ENCODE results near the gene THRB. TPM values are rescaled to one million over a fixed set of nuclear protein-coding genes. Genes with fewer than 3 reads are reported as not detected.

Gene THRB
- total RNA-seq, 1 experiment from 2014 or later: 9.7 TPM

- Histone ChIP-seq H3K36me3 (ENCODE audit: low read depth) (no peaks in the 10 kb centered on the region), H3K4me2 (no peak overlapping the region; the same call in 1 of the 2 replicates), H3K9me2 (ENCODE audit: insufficient read depth) (0 out of 2 replicates have a peak, but pooled peaks cover under 1% of the 10 kb centered on the region), H3K27ac (no peak overlapping the region), H4K20me1 (ENCODE audit: insufficient read depth) (no peaks in the 10 kb centered on the region), H3K4me1 (replicated peaks; ENCODE audit: insufficient read depth) (peaks cover 32% of the 10 kb centered on the region), H3K4me3 (no peak overlapping the region), H3K9me3 (ENCODE audit: insufficient read depth, low read depth) (no peaks in the 10 kb centered on the region), H2AFZ (no peak overlapping the region), H3K79me2 (ENCODE audit: low read depth) (0 out of 2 replicates have a peak, but pooled peaks cover under 1% of the 10 kb centered on the region), H3K27me3 (ENCODE audit: insufficient read depth, low read depth) (no peaks in the 10 kb centered on the region), H3F3A (ENCODE audit: insufficient read depth, low read depth) (peaks cover 5% of the 10 kb centered on the region; the same call in 1 of the 2 replicates)
- ChIA-PET POLR2A (ENCODE audit: unreplicated experiment) (interaction anchor here (0.7 kb wide), 1 partner anchor 437 kb away, joined by 5 read pairs; no protein-coding TSS in a partner anchor), CTCF (no interaction called here)
- intact Hi-C loops (cut with micrococcal nuclease; ENCODE audit: unreplicated experiment): no loop called here
- DNase-seq: no peak
- no peak for TF ChIP-seq CTCF (conservative IDR thresholded peaks at IDR 0.05)
- no peak for TF ChIP-seq EZH2 (IDR thresholded peaks at IDR 0.05; ENCODE audit: low read depth)
- BruUV-seq (replicated peaks): no TSS peak
These were observed 106.5 kb downstream of the THRB start for GRCh38 chr3:24388159-24388558.

GRCh38 chr3:24387493-24387892 is 107.2 kb downstream of the THRB start:
- Histone ChIP-seq H3F3A (ENCODE audit: insufficient read depth, low read depth) (peaks cover 5% of the 10 kb centered on the region; the same call in 1 of the 2 replicates), H3K27ac (no peak overlapping the region), H4K20me1 (ENCODE audit: insufficient read depth) (no peaks in the 10 kb centered on the region), H3K27me3 (ENCODE audit: insufficient read depth, low read depth) (no peaks in the 10 kb centered on the region), H3K79me2 (ENCODE audit: low read depth) (peaks cover 4% of the 10 kb centered on the region; the same call in 1 of the 2 replicates), H3K36me3 (ENCODE audit: low read depth) (no peaks in the 10 kb centered on the region), H3K9me2 (ENCODE audit: insufficient read depth) (0 out of 2 replicates have a peak, but pooled peaks cover 6% of the 10 kb centered on the region), H3K4me2 (no peak overlapping the region), H3K4me1 (replicated peaks; ENCODE audit: insufficient read depth) (peaks cover 32% of the 10 kb centered on the region), H3K9me3 (ENCODE audit: insufficient read depth, low read depth) (no peaks in the 10 kb centered on the region), H2AFZ (no peak overlapping the region), H3K4me3 (no peak overlapping the region)
- BruUV-seq (replicated peaks): no TSS peak
- intact Hi-C loops (cut with micrococcal nuclease; ENCODE audit: unreplicated experiment): no loop called here
- ChIA-PET CTCF (no interaction called here), POLR2A (ENCODE audit: unreplicated experiment) (interaction anchor here (0.7 kb wide), 1 partner anchor 437 kb away, joined by 5 read pairs; no protein-coding TSS in a partner anchor)
- DNase-seq: no peak
- no peak for TF ChIP-seq EZH2 (IDR thresholded peaks at IDR 0.05; ENCODE audit: low read depth)
- no peak for TF ChIP-seq CTCF (conservative IDR thresholded peaks at IDR 0.05)

GRCh38 chr3:24387000-24387399 is 107.7 kb downstream of the THRB start:
- Histone ChIP-seq H4K20me1 (ENCODE audit: insufficient read depth) (no peaks in the 10 kb centered on the region), H3K4me1 (replicated peaks; ENCODE audit: insufficient read depth) (peaks cover 32% of the 10 kb centered on the region), H3K9me3 (ENCODE audit: insufficient read depth, low read depth) (no peaks in the 10 kb centered on the region), H3K4me3 (no peak overlapping the region), H3K36me3 (ENCODE audit: low read depth) (no peaks in the 10 kb centered on the region), H3F3A (ENCODE audit: insufficient read depth, low read depth) (peaks cover 5% of the 10 kb centered on the region; the same call in 1 of the 2 replicates), H3K4me2 (no peak overlapping the region), H3K27me3 (ENCODE audit: insufficient read depth, low read depth) (no peaks in the 10 kb centered on the region), H3K9me2 (ENCODE audit: insufficient read depth) (0 out of 2 replicates have a peak, but pooled peaks cover 6% of the 10 kb centered on the region), H3K27ac (no peak overlapping the region), H2AFZ (no peak overlapping the region), H3K79me2 (ENCODE audit: low read depth) (peaks cover 4% of the 10 kb centered on the region; the same call in 1 of the 2 replicates)
- POLR2A ChIA-PET (ENCODE audit: unreplicated experiment): no interaction called here
- TF ChIP-seq EZH2 (IDR thresholded peaks at IDR 0.05; ENCODE audit: low read depth): no peak
- intact Hi-C loops (cut with micrococcal nuclease; ENCODE audit: unreplicated experiment): no loop called here
- CTCF ChIA-PET: no interaction called here
- BruUV-seq (replicated peaks): no TSS peak
- no peak for DNase-seq

- H3K27ac ChIP-seq: no peak overlapping the region
- H3K9me2 ChIP-seq (ENCODE audit: insufficient read depth): 0 out of 2 replicates have a peak, but pooled peaks cover 6% of the 10 kb centered on the region
- H2AFZ ChIP-seq: no peak overlapping the region
- TF ChIP-seq CTCF (conservative IDR thresholded peaks at IDR 0.05) (no peak), EZH2 (IDR thresholded peaks at IDR 0.05; ENCODE audit: low read depth) (no peak)
- CTCF ChIA-PET: no interaction called here
- DNase-seq: no peak
- peaks cover 5% of the 10 kb centered on the region; the same call in 1 of the 2 replicates for H3F3A ChIP-seq (ENCODE audit: insufficient read depth, low read depth)
- H3K4me2 ChIP-seq: no peak overlapping the region
- no TSS peak for BruUV-seq (replicated peaks)
- no peak overlapping the region for H3K4me3 ChIP-seq
- H3K36me3 ChIP-seq (ENCODE audit: low read depth): no peaks in the 10 kb centered on the region
- peaks cover 32% of the 10 kb centered on the region for H3K4me1 ChIP-seq (replicated peaks; ENCODE audit: insufficient read depth)
- no peaks in the 10 kb centered on the region for H4K20me1 ChIP-seq (ENCODE audit: insufficient read depth)
- H3K79me2 ChIP-seq (ENCODE audit: low read depth): peaks cover 4% of the 10 kb centered on the region; the same call in 1 of the 2 replicates
- intact Hi-C loops (cut with micrococcal nuclease; ENCODE audit: unreplicated experiment): no loop called here
- no peaks in the 10 kb centered on the region for H3K9me3 ChIP-seq (ENCODE audit: insufficient read depth, low read depth)
- no peaks in the 10 kb centered on the region for H3K27me3 ChIP-seq (ENCODE audit: insufficient read depth, low read depth)
- POLR2A ChIA-PET (ENCODE audit: unreplicated experiment): no interaction called here
These were observed 108.2 kb downstream of the THRB start for GRCh38 chr3:24386458-24386857.
